Heart left ventricle (tissue), 16 donors: Measurements from ENCODE around the gene GAS2L2. TPM values are rescaled to one million over a fixed set of nuclear protein-coding genes. Genes with fewer than 3 reads are reported as not detected.
"Not testable (repeated sequence)": the region's sequence is repeated elsewhere in the genome, so short reads cannot be mapped to it uniquely, and the experiment has no call there.

Source experiments
- ATAC-seq, 4 donors: fragments of 200-7000 bp; cut with Tn5 transposase; one replicate each; pipeline ENCODE4 v1.9.1; 2020 to 2022; ENCODE audit warnings: moderate library complexity in 4 of 4, mild to moderate bottlenecking in 3 of 4, moderate number of reproducible peaks in 1 of 4
- DNase-seq, 5 donors: peaks; one replicate each; pipeline ENCODE4 v3.0.0-alpha.2; 2020
- H3K27ac ChIP-seq, 12 donors: fragments of 200-600 bp; sonication (generic) in 4 of 12; one replicate each; pipeline versions ENCODE4 v1.5.0 to v1.8.0; 2016 to 2022; ENCODE audit warnings: mild to moderate bottlenecking in 2 of 12
- H3K27me3 ChIP-seq, 9 donors: fragments of 200-600 bp; sonication (generic) in 2 of 9; one replicate each; pipeline versions ENCODE4 v1.5.1 to v1.8.0; 2016 to 2022; ENCODE audit warnings: mild to moderate bottlenecking in 3 of 9
- H3K36me3 ChIP-seq, 9 donors: fragments of 200-600 bp; sonication (generic) in 2 of 9; one replicate each; pipeline versions ENCODE4 v1.5.0 to v1.8.0; 2018 to 2022; ENCODE audit warnings: mild to moderate bottlenecking in 2 of 9
- H3K4me1 ChIP-seq, 12 donors: fragments of 200-600 bp; sonication (generic) in 4 of 12; one replicate each; pipeline versions ENCODE4 v1.5.0 to v1.8.0; 2016 to 2022; ENCODE audit warnings: mild to moderate bottlenecking in 3 of 12
- H3K4me3 ChIP-seq, 12 donors: fragments of 200-600 bp; sonication (generic) in 4 of 12; one replicate each; pipeline versions ENCODE4 v1.5.0 to v1.8.0; 2017 to 2022; ENCODE audit warnings: mild to moderate bottlenecking in 9 of 12, moderate library complexity in 4 of 12
- H3K9me3 ChIP-seq, 12 donors: fragments of 200-600 bp; sonication (generic) in 4 of 12; one replicate each; pipeline versions ENCODE4 v1.5.0 to v1.8.0; 2016 to 2022; ENCODE audit warnings: mild to moderate bottlenecking in 1 of 12
- CTCF ChIP-seq, 12 donors: fragments of 200-600 bp; sonication (generic) in 4 of 12; IDR thresholded peaks; one replicate each; pipeline versions ENCODE4 v1.5.0 to v1.8.0; 2018 to 2022; ENCODE audit warnings: antibody characterized with exemption in 12 of 12, mild to moderate bottlenecking in 5 of 12
- POLR2A ChIP-seq, 2 donors: fragments of 450-650 bp; IDR thresholded peaks; one replicate each; pipeline ENCODE4 v1.6.1; 2017; ENCODE audit warnings: antibody characterized with exemption in 2 of 2, mild to moderate bottlenecking in 2 of 2, moderate library complexity in 2 of 2
- WGBS, 4 donors: extraction: QIAGEN DNeasy Blood & Tissue Kit in 2 of 4; methylation state at CpG; one replicate each; pipeline versions ENCODE4 v1.1.5 to v1.1.7; 2013 to 2018; 5-methylcytosine and 5-hydroxymethylcytosine counted together
- intact Hi-C, 10 donors: fragments of 100-400 bp; cut with DNase I; formaldehyde crosslinking; loops; one replicate each; pipeline versions ENCODE4 v1.11.1 to v1.14.2; 2022
- polyA plus RNA-seq, 2 donors: library from polyadenylated mRNA; stranded (reverse); fragments of 200-250 nt; gene quantifications; one replicate each; pipeline ENCODE4 v1.2.3, GENCODE V29; 2013
- total RNA-seq, 9 donors: library from RNA; depleted of rRNA in 2 of 9; stranded (reverse); fragments of >200 nt in 2 of 9; fragmentation: NEBNext Ultra II Directional in 3 of 9; extraction: Animal tissue kit (Norgen Biotek cat#: 25700) in 3 of 9; gene quantifications; one replicate each; pipeline versions ENCODE4 v1.1.0 to v1.2.4, GENCODE V29; 2016 to 2023
- donor health status: ischemic (EF 13 %, LVEDD 7.1; RV severe dilation, severe dysfunction).
- donor health status: healthy with polysubstance abuse.
- donor health status: DM: no; HTN: yes; CAD: no.
- donor health status: DM: no; HTN: no; CAD: no.
- donor health status: ischemic (EF 25% LVEDD 6.9; RV normal size, moderate dysfunction).
- donor health status: ischemic (EF 25% LVEDD 5.7; RV mildly dilated, moderate dysfunction).
- donor health status: healthy.
- donor health status: DM: yes; HTN: yes; CAD: no.
- donor health status: ischemic (EF 35%, LVEDD 5.7; RV mildly dilated, moderate dysfunction).
- donor health status: nonischemic (EF 11% LVEDD 7.7; RV severe dilation, severe dysfunction).
- donor health status: DM: yes; HTN: yes; CAD: no.
- donor health status: PGD.
- donor health status: ischemic (EF 29% LVEDD 5.4; RV normal size, mild dysfunction).
- donor health status: nonischemic (EF 23%, LVEDD 6.1; RV moderate dilation, normal function).

GAS2L2 gene
- total and polyA plus RNA-seq, 11 donors: 0.06 to 0.28 (median 0.11) TPM; not detected in 6

- no peak for ATAC-seq
- WGBS, 4 donors: 97 to 100% (median 99%) methylated on average over 1 of the region's 1 CpG
- intact Hi-C loops: no loop called here
- H3K9me3 ChIP-seq: no peaks in the 10 kb centered on the region
- H3K27ac ChIP-seq: no peak overlapping the region
- TF ChIP-seq POLR2A (IDR thresholded peaks at IDR 0.05) (no peak), CTCF (IDR thresholded peaks at IDR 0.05) (no peak)
- no peaks in the 10 kb centered on the region for H3K27me3 ChIP-seq
- H3K36me3 ChIP-seq: peaks cover 0 to 26% (median 14%) of the 10 kb centered on the region in 9 donors
- peaks cover 0 to 28% (median 15%) of the 10 kb centered on the region in 12 donors for H3K4me1 ChIP-seq
- no peak overlapping the region for H3K4me3 ChIP-seq
- DNase-seq: no peak
Observed at GRCh38 chr17:35705230-35705629, 47.8 kb downstream of the GAS2L2 start.

GRCh38 chr17:35703308-35703707 is 49.7 kb downstream of the GAS2L2 start:
- ATAC-seq, DNase-seq, H3K9me3 ChIP-seq, intact Hi-C loops, H3K4me1 ChIP-seq, H3K27ac ChIP-seq, H3K27me3 ChIP-seq, H3K4me3 ChIP-seq: not testable (repeated sequence)
- WGBS, 4 donors: 95 to 99% (median 96%) methylated on average over 2 of the region's 2 CpGs
- H3K36me3 ChIP-seq: peaks cover 0 to 19% (median 0%) of the 10 kb centered on the region in 9 donors

- no peak overlapping the region for H3K27ac ChIP-seq
- no peak for ATAC-seq
- no peaks in the 10 kb centered on the region for H3K9me3 ChIP-seq
- WGBS, 4 donors: 89 to 94% (median 92%) methylated on average over 5 of the region's 5 CpGs
- peaks cover 0 to 27% (median 7%) of the 10 kb centered on the region in 9 donors for H3K36me3 ChIP-seq
- no peak for DNase-seq
- H3K4me1 ChIP-seq: peaks cover 0 to 6% (median 0%) of the 10 kb centered on the region in 12 donors
- intact Hi-C loops: no loop called here
- H3K4me3 ChIP-seq: no peak overlapping the region
- no peak for TF ChIP-seq CTCF (IDR thresholded peaks at IDR 0.05)
- no peak for TF ChIP-seq POLR2A (IDR thresholded peaks at IDR 0.05)
- no peaks in the 10 kb centered on the region for H3K27me3 ChIP-seq
Observed at GRCh38 chr17:35701491-35701890, 51.5 kb downstream of the GAS2L2 start.

GRCh38 chr17:35700150-35700549 is 52.9 kb downstream of the GAS2L2 start:
- no peak overlapping the region for H3K27ac ChIP-seq
- WGBS, 4 donors: 85 to 91% (median 88%) methylated on average over 6 of the region's 6 CpGs
- peaks cover 0 to 10% (median 0%) of the 10 kb centered on the region in 12 donors for H3K4me1 ChIP-seq
- H3K27me3 ChIP-seq: no peaks in the 10 kb centered on the region
- intact Hi-C loops: no loop called here
- no peak overlapping the region for H3K4me3 ChIP-seq
- no peak for TF ChIP-seq CTCF (IDR thresholded peaks at IDR 0.05)
- TF ChIP-seq POLR2A (IDR thresholded peaks at IDR 0.05): no peak
- ATAC-seq (no peak), DNase-seq (no peak)
- H3K9me3 ChIP-seq: no peaks in the 10 kb centered on the region
- peaks cover 0 to 40% (median 19%) of the 10 kb centered on the region in 9 donors for H3K36me3 ChIP-seq

GRCh38 chr17:35698800-35699199 is 54.2 kb downstream of the GAS2L2 start:
- peaks cover 0 to 54% (median 32%) of the 10 kb centered on the region in 9 donors for H3K36me3 ChIP-seq
- H3K4me3 ChIP-seq: no peak overlapping the region
- TF ChIP-seq CTCF (IDR thresholded peaks at IDR 0.05) (no peak), POLR2A (IDR thresholded peaks at IDR 0.05) (no peak)
- H3K4me1 ChIP-seq: peaks cover 0 to 17% (median 2%) of the 10 kb centered on the region in 12 donors
- ATAC-seq: no peak
- 91 to 97% (median 94%) methylated on average over 2 of the region's 2 CpGs for WGBS, 4 donors
- H3K9me3 ChIP-seq: no peaks in the 10 kb centered on the region
- no peak for DNase-seq
- intact Hi-C loops: no loop called here
- no peak overlapping the region for H3K27ac ChIP-seq
- H3K27me3 ChIP-seq: no peaks in the 10 kb centered on the region
